IPS DF 4.7 (cell line): ENCODE data around the gene IL17B.

ENCODE experiments used
- DNase-seq: peaks from one replicate; pipeline ENCODE4 v3.0.0-alpha.2; 2013; ENCODE audit warnings: low spot score; ENCODE audit errors: extremely low read depth

IL17B gene

GRCh38 chr5:149360272-149360671 lies 18.8 kb downstream of the IL17B start:
- DNase-seq = no peak

- DNase-seq = no peak
Measured at GRCh38 chr5:149358868-149359495, 20.1 kb downstream of the IL17B start.

- DNase-seq = no peak
Measured at GRCh38 chr5:149358294-149358651, 20.8 kb downstream of the IL17B start.

GRCh38 chr5:149357370-149358293 lies 21.5 kb downstream of the IL17B start, which contains the start of gene PCYOX1L:
Gene PCYOX1L (plus strand): TSS chr5:149358046. CDS start chr5:149358069, 23 bp downstream.
- peak; percentile 81 for DNase-seq

- no peak for DNase-seq
Measured at GRCh38 chr5:149356391-149356790, 22.7 kb downstream of the IL17B start.

GRCh38 chr5:149355688-149356087 lies 23.4 kb downstream of the IL17B start:
- no peak for DNase-seq

GRCh38 chr5:149353911-149354310 lies 25.2 kb downstream of the IL17B start:
- DNase-seq = no peak

GRCh38 chr5:149352169-149352568 lies 26.9 kb downstream of the IL17B start:
- no peak for DNase-seq

GRCh38 chr5:149349382-149349781 lies 29.7 kb downstream of the IL17B start:
- no peak for DNase-seq

- no peak for DNase-seq
Measured at GRCh38 chr5:149348518-149348917, 30.6 kb downstream of the IL17B start.

- no peak for DNase-seq
Measured at GRCh38 chr5:149345892-149346222, 33.2 kb downstream of the IL17B start.

GRCh38 chr5:149345147-149345891 lies 33.8 kb downstream of the IL17B start, which contains the start of gene GRPEL2:
Gene GRPEL2 (plus strand): TSS chr5:149345499. CDS start chr5:149345540, 41 bp downstream.
- DNase-seq = peak; percentile 90

GRCh38 chr5:149344151-149344550 lies 34.9 kb downstream of the IL17B start:
- no peak for DNase-seq

- DNase-seq = no peak
Measured at GRCh38 chr5:149341876-149342275, 37.2 kb downstream of the IL17B start.

GRCh38 chr5:149340920-149341319 lies 38.2 kb downstream of the IL17B start:
- DNase-seq = no peak

- no peak for DNase-seq
Measured at GRCh38 chr5:149338364-149338763, 40.7 kb downstream of the IL17B start.

- DNase-seq = no peak
Measured at GRCh38 chr5:149337736-149338135, 41.4 kb downstream of the IL17B start.

GRCh38 chr5:149333711-149334443 lies 45.2 kb downstream of the IL17B start:
- no peak for DNase-seq

- DNase-seq = no peak
Measured at GRCh38 chr5:149328177-149328576, 50.9 kb downstream of the IL17B start.

GRCh38 chr5:149326611-149327010 lies 52.5 kb downstream of the IL17B start:
- DNase-seq = no peak

- DNase-seq = no peak
Measured at GRCh38 chr5:149325894-149326293, 53.2 kb downstream of the IL17B start.
